GM18951 (cell line): ENCODE results near the gene ZDHHC1.

ENCODE experiments used
- POLR2A ChIP-seq: IDR thresholded peaks from 4 replicates; pipeline ENCODE4 v1.6.1; 2011; ENCODE audit warnings: mild to moderate bottlenecking; ENCODE audit not compliant: insufficient read length, insufficient read depth; ENCODE audit errors: extremely low read depth
- in situ Hi-C: fragments of 300-500 bp; cut with MboI; formaldehyde crosslinking; loops from one replicate; pipeline ENCODE4 v1.12.0; 2022; ENCODE audit warnings: low sequenced_read_pairs, mixed read lengths, inconsistent platforms; ENCODE audit not compliant: unreplicated experiment

Gene ZDHHC1

GRCh38 chr16:67421030-67421429 lies 4.8 kb upstream of the ZDHHC1 start:
- TF ChIP-seq POLR2A: no peak
- in situ Hi-C loops: loop anchor here (25.0 kb wide), 1 partner anchor 459 kb away; the partner anchor contains the start of gene CES3

- TF ChIP-seq POLR2A: no peak
- in situ Hi-C loops: loop anchor here (25.0 kb wide), 1 partner anchor 458 kb away; the partner anchor contains the start of gene CES3
These were observed 3.7 kb upstream of the ZDHHC1 start for GRCh38 chr16:67419931-67420330.

- TF ChIP-seq POLR2A: no peak
- in situ Hi-C loops: loop anchor here (25.0 kb wide), 1 partner anchor 457 kb away; the partner anchor contains the start of gene CES3
These were observed 3.2 kb upstream of the ZDHHC1 start for GRCh38 chr16:67419502-67419901.

- no peak for TF ChIP-seq POLR2A
- in situ Hi-C loops: loop anchor here (25.0 kb wide), 1 partner anchor 455 kb away; the partner anchor contains the start of gene CES3
These were observed 1.2 kb upstream of the ZDHHC1 start for GRCh38 chr16:67417333-67418061.

GRCh38 chr16:67415421-67415820 lies 856 bp downstream of the ZDHHC1 start:
- in situ Hi-C loops: loop anchor here (25.0 kb wide), 1 partner anchor 453 kb away; the partner anchor contains the start of gene CES3

GRCh38 chr16:67413978-67414911 lies 2.0 kb downstream of the ZDHHC1 start:
- in situ Hi-C loops: loop anchor here (25.0 kb wide), 1 partner anchor 452 kb away; the partner anchor contains the start of gene CES3
- TF ChIP-seq POLR2A: no peak

GRCh38 chr16:67412294-67412693 lies 4.0 kb downstream of the ZDHHC1 start:
- in situ Hi-C loops: loop anchor here (25.0 kb wide), 1 partner anchor 450 kb away; the partner anchor contains the start of gene CES3
- no peak for TF ChIP-seq POLR2A

- no peak for TF ChIP-seq POLR2A
- in situ Hi-C loops: loop anchor here (25.0 kb wide), 1 partner anchor 449 kb away; the partner anchor contains the start of gene CES3
These were observed 4.9 kb downstream of the ZDHHC1 start for GRCh38 chr16:67411339-67411738.

- in situ Hi-C loops: loop anchor here (25.0 kb wide), 1 partner anchor 447 kb away; the partner anchor contains the start of gene CES3
- TF ChIP-seq POLR2A: no peak
These were observed 6.6 kb downstream of the ZDHHC1 start for GRCh38 chr16:67409631-67410030.

GRCh38 chr16:67407788-67408452 lies 8.4 kb downstream of the ZDHHC1 start:
- in situ Hi-C loops: loop anchor here (25.0 kb wide), 1 partner anchor 446 kb away; the partner anchor contains the start of gene CES3
- no peak for TF ChIP-seq POLR2A

GRCh38 chr16:67407176-67407787 lies 9.0 kb downstream of the ZDHHC1 start:
- in situ Hi-C loops: loop anchor here (25.0 kb wide), 1 partner anchor 445 kb away; the partner anchor contains the start of gene CES3
- TF ChIP-seq POLR2A: no peak
